Fibroblast of pulmonary artery (primary cell): ENCODE measurements around the gene RASA1.

ENCODE experiments used
- DNase-seq: peaks from one replicate; pipeline ENCODE4 v3.0.0-alpha.2; 2010; ENCODE audit warnings: low read depth
- H3K4me3 ChIP-seq: replicated peaks from 2 replicates; pipeline ENCODE4 v1.5.1; 2011; ENCODE audit warnings: low read depth, mild to moderate bottlenecking, control low read depth, low read length, moderate library complexity
- TF ChIP-seq, protein P1 (sequence below): IDR thresholded peaks from 2 replicates; pipeline ENCODE4 v1.5.1; 2011; ENCODE audit warnings: mild to moderate bottlenecking, control low read depth, low read length, inconsistent platforms; ENCODE audit errors: missing control alignments

RASA1 gene

GRCh38 chr5:87398981-87399614, 131.4 kb downstream of the RASA1 start:
- TF ChIP-seq, protein P1, sequence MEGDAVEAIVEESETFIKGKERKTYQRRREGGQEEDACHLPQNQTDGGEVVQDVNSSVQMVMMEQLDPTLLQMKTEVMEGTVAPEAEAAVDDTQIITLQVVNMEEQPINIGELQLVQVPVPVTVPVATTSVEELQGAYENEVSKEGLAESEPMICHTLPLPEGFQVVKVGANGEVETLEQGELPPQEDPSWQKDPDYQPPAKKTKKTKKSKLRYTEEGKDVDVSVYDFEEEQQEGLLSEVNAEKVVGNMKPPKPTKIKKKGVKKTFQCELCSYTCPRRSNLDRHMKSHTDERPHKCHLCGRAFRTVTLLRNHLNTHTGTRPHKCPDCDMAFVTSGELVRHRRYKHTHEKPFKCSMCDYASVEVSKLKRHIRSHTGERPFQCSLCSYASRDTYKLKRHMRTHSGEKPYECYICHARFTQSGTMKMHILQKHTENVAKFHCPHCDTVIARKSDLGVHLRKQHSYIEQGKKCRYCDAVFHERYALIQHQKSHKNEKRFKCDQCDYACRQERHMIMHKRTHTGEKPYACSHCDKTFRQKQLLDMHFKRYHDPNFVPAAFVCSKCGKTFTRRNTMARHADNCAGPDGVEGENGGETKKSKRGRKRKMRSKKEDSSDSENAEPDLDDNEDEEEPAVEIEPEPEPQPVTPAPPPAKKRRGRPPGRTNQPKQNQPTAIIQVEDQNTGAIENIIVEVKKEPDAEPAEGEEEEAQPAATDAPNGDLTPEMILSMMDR: no peak
- no peak for DNase-seq
- no peak overlapping the region for H3K4me3 ChIP-seq

DNA sequence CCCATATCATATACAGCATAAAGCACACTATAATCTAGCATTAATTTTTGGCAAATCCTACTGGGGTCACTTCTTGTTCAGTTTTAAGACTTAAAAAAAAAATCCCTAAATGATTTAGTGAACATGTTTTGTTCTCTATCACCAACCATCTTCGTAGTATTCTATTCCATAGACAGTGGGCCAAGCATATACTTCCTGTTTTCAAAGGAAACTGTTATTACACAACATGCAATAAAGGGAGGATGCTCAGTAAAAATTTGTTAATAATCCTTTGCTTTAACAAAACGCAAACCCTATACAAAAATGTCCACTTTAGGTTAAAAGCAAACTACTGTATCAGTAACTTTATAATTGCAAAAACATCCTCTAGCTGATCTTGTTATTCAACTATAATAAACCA, 132.0 kb downstream of the RASA1 start:
- H3K4me3 ChIP-seq: no peak overlapping the region
- peak; percentile 28 for DNase-seq
- TF ChIP-seq, protein P1: no peak

GRCh38 chr5:87400305-87400899, 132.7 kb downstream of the RASA1 start:
- no peak overlapping the region for H3K4me3 ChIP-seq
- peak; percentile 68 for DNase-seq
- TF ChIP-seq, protein P1: peak; percentile 59

GRCh38 chr5:87401626-87402025, 133.9 kb downstream of the RASA1 start:
- H3K4me3 ChIP-seq: no peak overlapping the region
- TF ChIP-seq, protein P1: no peak
- DNase-seq: no peak

GRCh38 chr5:87403409-87403808, 135.7 kb downstream of the RASA1 start:
- DNase-seq: no peak
- H3K4me3 ChIP-seq: no peak overlapping the region
- TF ChIP-seq, protein P1: no peak

GRCh38 chr5:87403899-87404298, 136.2 kb downstream of the RASA1 start:
- H3K4me3 ChIP-seq: no peak overlapping the region
- TF ChIP-seq, protein P1: no peak
- DNase-seq: no peak

DNA sequence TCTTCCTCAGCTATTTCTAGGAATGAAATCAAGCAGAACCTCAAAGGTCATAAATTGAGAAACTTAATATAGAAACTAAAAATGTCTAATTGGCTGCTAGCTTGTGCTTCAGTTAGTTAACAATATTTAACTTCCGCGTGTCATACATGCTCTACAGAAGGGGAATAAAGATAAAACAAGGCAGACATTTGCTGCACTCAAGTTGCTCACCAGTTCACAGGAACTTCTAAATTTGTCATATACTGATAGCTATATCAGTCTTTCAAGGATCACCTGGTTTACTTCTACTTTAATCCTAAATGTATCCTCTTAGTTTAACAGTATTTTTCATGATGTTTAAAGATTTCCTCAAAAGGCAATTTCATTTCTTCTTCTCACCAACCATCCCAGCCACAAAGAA, 136.7 kb downstream of the RASA1 start:
- DNase-seq: no peak
- no peak overlapping the region for H3K4me3 ChIP-seq
- TF ChIP-seq, protein P1: no peak
